Measurements from ENCODE around the gene NCOA3. TPM values are rescaled to one million over a fixed set of nuclear protein-coding genes. Genes with fewer than 3 reads are reported as not detected.

The NCOA3 gene
- total and polyA plus RNA-seq, 10 of the 15 experiments (the other 5 are each of a cell fraction or from before 2014, with no cell fraction given) = 16.9 to 96.2 (median 73.6) TPM

- no peak for TF ChIP-seq ZZZ3 (IDR thresholded peaks at IDR 0.05; ENCODE audit: control insufficient read depth, insufficient read length, low read depth)
- no peak for TF ChIP-seq CUX1 (IDR thresholded peaks at IDR 0.05; ENCODE audit: insufficient replicate concordance, low read depth, low read length)
Observed at GRCh38 chr20:47492284-47492683, 9.4 kb upstream of the NCOA3 start (continued).

- Histone ChIP-seq H4K20me1 (ENCODE audit: control insufficient read depth, insufficient read depth) (no peaks in the 10 kb centered on the region), H3K27me3 (replicated peaks in 1 of 2; ENCODE audit: control insufficient read depth in 2 of 2, insufficient read depth in 2 of 2, low read length in 1 of 2) (no peaks in the 10 kb centered on the region), H3K79me2 (ENCODE audit: control insufficient read depth, insufficient read depth, low read length) (peaks cover 4% of the 10 kb centered on the region), H3K36me3 (ENCODE audit: control insufficient read depth in 2 of 2, insufficient read depth in 2 of 2, low read length in 1 of 2) (no peaks in the 10 kb centered on the region), H3K9ac (ENCODE audit: control insufficient read depth, insufficient read depth, low read length) (peak overlapping the region; percentile 37), H3K4me3 (peak overlapping the region; percentile 19), H3K4me1 (ENCODE audit: control insufficient read depth, insufficient read depth, low read length) (peaks cover 81% of the 10 kb centered on the region), H3K4me2 (ENCODE audit: control insufficient read depth, insufficient read depth) (peak overlapping the region; percentile 65), H3K27ac (ENCODE audit: control insufficient read depth, insufficient read depth) (peak overlapping the region; percentile 82), H3K9me3 (replicated peaks; ENCODE audit: control insufficient read depth, insufficient read depth, low read length) (no peaks in the 10 kb centered on the region), H2AFZ (ENCODE audit: control insufficient read depth, low read depth, low read length) (no peak overlapping the region; the same call in 1 of the 2 replicates)
- WGBS (ENCODE audit: insufficient coverage, insufficient replicate concordance, low lambda C conversion rate, missing lambda C conversion rate) = 0% methylated on average over 3 of the region's 3 CpGs
- POLR2A ChIA-PET = interaction anchor here (0.6 to 9.1 kb wide), 17 partner anchors 7 to 137 kb away, joined by 3 to 116 read pairs (median 4); partner anchors contain the start of genes NCOA3 and ZMYND8
- no peak for DNase-seq (ENCODE audit: low read depth, low spot score)
- BruUV-seq (replicated peaks) = TSS peak; percentile 66
- ATAC-seq = peak; percentile 48
- intact Hi-C loops (cut with micrococcal nuclease; ENCODE audit: unreplicated experiment) (no loop called here), in situ Hi-C loops (cut with MboI) (no loop called here)
- SMC1A ChIA-PET (ENCODE audit: uncharacterized antibody, unreplicated experiment) = interaction anchor here (0.6 to 9.2 kb wide), 27 partner anchors 8 to 140 kb away, joined by 3 to 125 read pairs (median 4); partner anchors contain the start of gene NCOA3
- RAD21 ChIA-PET (ENCODE audit: unreplicated experiment) = interaction anchor here (0.5 to 5.0 kb wide), 29 partner anchors 10 to 230 kb away, joined by 3 to 58 read pairs (median 4); partner anchors contain the start of genes NCOA3 and ZMYND8
- no peak for FAIRE-seq
- CTCF ChIA-PET = interaction anchor here (0.6 to 2.6 kb wide), 15 partner anchors 9 to 220 kb away, joined by 3 to 17 read pairs (median 4); partner anchors contain the start of gene NCOA3
- peak; percentile 34; the same call in 1 of the 2 replicates for TF ChIP-seq PML (IDR thresholded peaks at IDR 0.05; ENCODE audit: low read length)
- TF ChIP-seq HDAC2 (IDR thresholded peaks at IDR 0.05) = no peak
- 0 out of 2 replicates have a peak, but pooled peaks have one; percentile 34 for TF ChIP-seq NFIC (IDR thresholded peaks at IDR 0.05; ENCODE audit: low read depth, low read length)
- no peak for TF ChIP-seq ZBTB40 (IDR thresholded peaks at IDR 0.05; ENCODE audit: borderline replicate concordance)
- TF ChIP-seq EP300 (IDR thresholded peaks at IDR 0.05; ENCODE audit: borderline replicate concordance in 1 of 2, control insufficient read depth in 1 of 2, low read depth in 2 of 2, low read length in 2 of 2) = no peak
- TF ChIP-seq SMAD5 (IDR thresholded peaks at IDR 0.05; ENCODE audit: low read depth) = no peak
- TF ChIP-seq GABPA (IDR thresholded peaks at IDR 0.05; ENCODE audit: low read depth) = no peak
- TF ChIP-seq PAX5 (IDR thresholded peaks at IDR 0.05; ENCODE audit: borderline replicate concordance, low read depth, low read length) = no peak
- no peak for TF ChIP-seq ASH2L (IDR thresholded peaks at IDR 0.05; ENCODE audit: borderline replicate concordance, low read depth)
Observed at GRCh38 chr20:47493175-47493962, 8.3 kb upstream of the NCOA3 start.

Measured in GM12878 (cell line).